Effector memory CD4-positive, alpha-beta T cell (primary cell): Measurements from ENCODE around the gene GFAP.

ENCODE experiments used
- DNase-seq, 3 donors: peaks; one replicate each; pipeline ENCODE4 v3.0.0-alpha.2; 2020
- H3K27ac ChIP-seq: 2 replicates; pipeline ENCODE4 v1.7.0; 2013; ENCODE audit warnings: mild to moderate bottlenecking, low read length, moderate library complexity; ENCODE audit not compliant: insufficient read depth, poor library complexity, severe bottlenecking
- H3K27me3 ChIP-seq: replicated peaks from 2 replicates; pipeline ENCODE4 v1.7.0; 2013; ENCODE audit warnings: mild to moderate bottlenecking, low read length; ENCODE audit not compliant: insufficient read depth, control insufficient read depth, poor library complexity, severe bottlenecking
- H3K36me3 ChIP-seq: 2 replicates; pipeline ENCODE4 v1.7.0; 2013; ENCODE audit warnings: mild to moderate bottlenecking, low read length, moderate library complexity; ENCODE audit not compliant: control insufficient read depth, insufficient read depth
- H3K4me1 ChIP-seq: 2 replicates; pipeline ENCODE4 v1.7.0; 2013; ENCODE audit warnings: low read length, mild to moderate bottlenecking; ENCODE audit not compliant: control insufficient read depth, insufficient read depth, poor library complexity, severe bottlenecking
- H3K4me3 ChIP-seq: 2 replicates; pipeline ENCODE4 v1.7.0; 2013; ENCODE audit warnings: low read length, low read depth, mild to moderate bottlenecking; ENCODE audit not compliant: insufficient read depth, poor library complexity, severe bottlenecking
- H3K9me3 ChIP-seq: 2 replicates; pipeline ENCODE4 v1.7.0; 2013; ENCODE audit warnings: mild to moderate bottlenecking, low read length, moderate library complexity; ENCODE audit not compliant: control insufficient read depth

Gene GFAP

GRCh38 chr17:44881145-44881544, 34.2 kb downstream of the GFAP start:
- H3K9me3 ChIP-seq: no peaks in the 10 kb centered on the region

DNA sequence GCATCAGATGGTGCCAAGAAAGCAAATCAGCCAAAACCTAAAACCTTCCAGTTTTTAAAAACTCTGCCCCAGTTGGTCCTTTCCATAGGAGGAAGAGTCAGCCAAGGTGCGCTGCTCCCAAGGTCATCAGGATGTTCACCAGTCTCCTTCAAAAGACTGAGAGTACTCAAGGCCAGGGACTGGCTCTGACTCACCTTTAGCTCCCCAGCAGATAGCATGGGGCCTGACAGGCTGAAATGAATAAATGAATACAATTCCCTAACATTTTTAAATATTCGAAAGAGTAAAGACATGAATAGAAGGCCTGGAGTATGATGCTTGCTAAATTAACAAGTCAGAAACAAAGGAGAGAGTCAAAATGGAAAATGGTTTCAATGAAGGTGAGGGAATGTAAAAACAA, 35.2 kb downstream of the GFAP start:
- Histone ChIP-seq H3K36me3 (peaks cover 72% of the 10 kb centered on the region), H3K27me3 (no peaks in the 10 kb centered on the region), H3K4me3 (no peak overlapping the region), H3K27ac (no peak overlapping the region), H3K4me1 (no peaks in the 10 kb centered on the region), H3K9me3 (no peaks in the 10 kb centered on the region)
- DNase-seq: no peak

More at GRCh38 chr17:44881145-44881544, 34.2 kb downstream of the GFAP start:
- H3K4me1 ChIP-seq: no peaks in the 10 kb centered on the region
- DNase-seq: no peak
- H3K27me3 ChIP-seq: no peaks in the 10 kb centered on the region
- no peak overlapping the region for H3K27ac ChIP-seq
- no peak overlapping the region for H3K4me3 ChIP-seq
- H3K36me3 ChIP-seq: peaks cover 71% of the 10 kb centered on the region

GRCh38 chr17:44879376-44879775, 35.9 kb downstream of the GFAP start:
- no peak overlapping the region for H3K4me3 ChIP-seq
- no peaks in the 10 kb centered on the region for H3K9me3 ChIP-seq
- no peaks in the 10 kb centered on the region for H3K4me1 ChIP-seq
- DNase-seq: no peak
- no peaks in the 10 kb centered on the region for H3K27me3 ChIP-seq
- H3K36me3 ChIP-seq: peaks cover 72% of the 10 kb centered on the region
- no peak overlapping the region for H3K27ac ChIP-seq

- peaks cover 72% of the 10 kb centered on the region for H3K36me3 ChIP-seq
- H3K9me3 ChIP-seq: no peaks in the 10 kb centered on the region
- no peaks in the 10 kb centered on the region for H3K4me1 ChIP-seq
- no peak overlapping the region for H3K27ac ChIP-seq
- DNase-seq: no peak
- no peaks in the 10 kb centered on the region for H3K27me3 ChIP-seq
- no peak overlapping the region for H3K4me3 ChIP-seq
These were observed 36.6 kb downstream of the GFAP start for GRCh38 chr17:44878627-44879221.

DNA sequence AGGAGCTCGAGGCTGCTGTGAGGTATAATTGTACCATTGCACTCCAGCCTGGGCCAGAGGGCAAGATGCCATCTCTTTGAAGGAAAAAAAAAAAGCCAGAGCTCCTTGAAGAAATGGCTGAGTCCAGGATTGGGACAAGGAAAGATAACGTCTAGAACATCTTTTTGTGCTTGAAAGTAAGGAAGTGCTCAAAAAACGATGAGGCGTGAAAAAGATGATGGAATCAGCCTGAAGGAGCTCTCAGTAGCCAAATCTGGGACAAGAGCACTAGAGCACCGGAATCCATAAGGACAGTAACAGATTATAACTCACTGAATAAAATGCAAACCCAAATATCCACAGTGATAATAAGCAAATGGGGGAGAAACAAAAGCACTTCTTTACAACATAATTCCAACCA, 38.2 kb downstream of the GFAP start:
- Histone ChIP-seq H3K27ac (no peak overlapping the region), H3K27me3 (no peaks in the 10 kb centered on the region), H3K4me1 (no peaks in the 10 kb centered on the region), H3K4me3 (no peak overlapping the region), H3K36me3 (peaks cover 70% of the 10 kb centered on the region), H3K9me3 (no peaks in the 10 kb centered on the region)
- no peak for DNase-seq

DNA sequence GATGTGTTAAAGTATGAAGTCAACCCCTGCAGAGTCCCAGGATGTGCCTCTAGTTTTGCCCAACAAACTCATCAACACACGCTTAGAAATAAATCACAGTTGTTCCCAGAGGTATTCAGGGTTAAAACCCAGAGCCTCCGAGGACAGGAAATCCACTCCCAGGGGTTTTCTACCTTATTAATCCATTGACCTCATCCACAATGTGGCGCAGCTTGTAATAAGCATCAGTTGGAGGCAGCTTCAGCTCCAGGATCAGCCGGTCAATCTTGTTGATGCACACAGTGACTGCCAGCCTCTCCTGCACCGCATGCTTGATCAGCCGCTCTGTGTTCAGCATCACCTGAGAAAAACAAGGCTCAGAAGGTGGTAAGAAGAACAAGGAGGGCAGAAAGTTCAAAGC, 39.5 kb downstream of the GFAP start:
- Histone ChIP-seq H3K9me3 (no peaks in the 10 kb centered on the region), H3K27ac (no peak overlapping the region)

DNA sequence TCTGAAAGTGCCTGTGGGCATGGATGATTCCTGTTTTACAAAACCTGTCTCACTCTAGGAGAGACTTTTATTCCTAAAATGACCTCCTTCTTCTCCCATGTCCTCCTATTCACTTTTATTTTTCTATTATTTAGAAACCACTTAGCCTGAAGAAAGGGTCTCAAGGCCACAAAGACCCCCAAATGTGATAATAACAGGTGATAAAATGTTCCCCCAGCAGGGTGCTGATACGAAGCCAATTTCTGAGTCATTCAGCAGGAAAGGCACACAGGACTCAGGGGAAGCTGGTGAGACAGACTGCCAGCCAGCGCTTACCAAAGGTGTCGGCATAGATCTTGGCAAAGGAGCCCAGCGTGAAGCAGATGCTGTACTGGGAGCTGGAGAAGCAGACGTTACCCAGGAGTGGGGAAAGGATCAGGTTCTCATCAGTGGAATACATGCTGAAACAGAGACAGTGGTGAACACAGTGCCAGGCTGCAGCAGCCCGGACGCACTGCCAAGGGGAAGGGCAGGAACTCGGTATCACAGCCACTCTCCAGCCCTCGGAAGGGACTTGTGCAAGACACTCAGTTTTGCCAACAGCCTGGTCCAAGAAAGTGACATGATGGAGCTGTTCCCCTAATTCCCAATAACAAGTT, 43.0 kb downstream of the GFAP start:
- DNase-seq: no peak

More for the DNA sequence above, 39.5 kb downstream of the GFAP start:
- Histone ChIP-seq H3K4me1 (no peaks in the 10 kb centered on the region), H3K36me3 (peaks cover 69% of the 10 kb centered on the region), H3K27me3 (no peaks in the 10 kb centered on the region), H3K4me3 (no peak overlapping the region)
- DNase-seq: no peak

DNA sequence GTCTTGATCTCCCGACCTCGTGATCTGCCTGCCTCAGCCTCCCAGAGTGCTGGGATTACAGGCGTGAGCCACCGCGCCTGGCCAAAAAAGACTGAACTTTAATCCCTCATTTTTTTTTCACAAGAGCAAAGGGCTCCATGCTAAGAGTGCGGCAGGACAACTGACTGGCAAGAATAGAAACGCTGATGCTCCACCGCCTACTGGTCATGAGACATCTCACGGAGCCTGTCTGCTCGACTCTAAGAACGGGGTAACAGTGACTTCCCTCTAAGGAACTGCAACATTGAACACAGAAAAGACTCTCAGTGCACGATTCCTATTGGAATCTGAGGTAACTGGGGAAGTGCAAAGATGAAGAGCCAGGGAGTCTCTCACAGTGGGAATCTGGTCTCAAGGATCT, 43.7 kb downstream of the GFAP start:
- no peak for DNase-seq
- no peak overlapping the region for H3K27ac ChIP-seq
- peaks cover 84% of the 10 kb centered on the region for H3K36me3 ChIP-seq
- H3K4me3 ChIP-seq: no peak overlapping the region
- no peaks in the 10 kb centered on the region for H3K9me3 ChIP-seq
- H3K27me3 ChIP-seq: no peaks in the 10 kb centered on the region
- no peaks in the 10 kb centered on the region for H3K4me1 ChIP-seq

More for the DNA sequence above, 43.0 kb downstream of the GFAP start:
- no peaks in the 10 kb centered on the region for H3K9me3 ChIP-seq
- H3K27ac ChIP-seq: no peak overlapping the region
- H3K4me3 ChIP-seq: no peak overlapping the region
- H3K27me3 ChIP-seq: no peaks in the 10 kb centered on the region
- peaks cover 79% of the 10 kb centered on the region for H3K36me3 ChIP-seq
- H3K4me1 ChIP-seq: no peaks in the 10 kb centered on the region

- H3K4me3 ChIP-seq: no peak overlapping the region
- H3K27ac ChIP-seq: no peak overlapping the region
- no peaks in the 10 kb centered on the region for H3K9me3 ChIP-seq
- H3K27me3 ChIP-seq: no peaks in the 10 kb centered on the region
- no peaks in the 10 kb centered on the region for H3K4me1 ChIP-seq
- no peak for DNase-seq
- H3K36me3 ChIP-seq: peaks cover 81% of the 10 kb centered on the region
These were observed 47.5 kb downstream of the GFAP start for GRCh38 chr17:44867841-44868240.

- no peaks in the 10 kb centered on the region for H3K4me1 ChIP-seq
- DNase-seq: no peak
- H3K27ac ChIP-seq: no peak overlapping the region
- H3K4me3 ChIP-seq: no peak overlapping the region
- H3K36me3 ChIP-seq: peaks cover 78% of the 10 kb centered on the region
- no peaks in the 10 kb centered on the region for H3K27me3 ChIP-seq
- no peaks in the 10 kb centered on the region for H3K9me3 ChIP-seq
These were observed 49.4 kb downstream of the GFAP start for GRCh38 chr17:44865931-44866330.
